ENCODE data around the gene PRSS27. TPM values are rescaled to one million over a fixed set of nuclear protein-coding genes. Genes with fewer than 3 reads are reported as not detected.
"Not testable (repeated sequence)": the region's sequence is repeated elsewhere in the genome, so short reads cannot be mapped to it uniquely, and the experiment has no call there.

PRSS27 gene
- total RNA-seq, 1 donor from 2014 or later: 0.11 TPM

GRCh38 chr16:2734844-2735515 is 15.0 kb upstream of the PRSS27 start:
- TF ChIP-seq CTCF (IDR thresholded peaks at IDR 0.05; ENCODE audit: borderline replicate concordance): no peak
- H3K27ac ChIP-seq (replicated peaks): no peak overlapping the region
- H3K27me3 ChIP-seq (ENCODE audit: low read depth): peaks cover 49% of the 10 kb centered on the region
- no peaks in the 10 kb centered on the region for H3K9me3 ChIP-seq (replicated peaks)
- no peak overlapping the region for H3K4me3 ChIP-seq
- no peaks in the 10 kb centered on the region for H3K36me3 ChIP-seq
- intact Hi-C loops (cut with micrococcal nuclease): no loop called here
- no peaks in the 10 kb centered on the region for H3K4me1 ChIP-seq
- no peak for DNase-seq

DNA sequence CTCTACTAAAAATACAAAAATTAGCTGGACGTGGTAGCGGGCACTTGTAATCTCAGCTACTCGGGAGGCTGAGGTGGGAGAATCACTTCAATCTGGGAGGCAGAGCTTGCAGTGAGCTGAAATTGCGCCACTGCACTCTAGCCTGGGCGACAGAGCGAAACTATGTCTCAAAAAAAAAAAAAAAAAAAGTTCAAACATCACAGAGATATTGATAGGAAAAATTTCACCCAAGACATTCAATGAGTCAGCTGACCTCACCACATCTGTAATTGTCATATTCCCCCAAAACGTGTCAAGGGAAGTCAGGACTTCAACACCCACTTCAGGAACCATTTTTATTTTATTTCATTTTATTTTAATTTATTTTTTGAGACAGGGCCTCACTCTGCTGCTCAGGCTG is 8.0 kb upstream of the PRSS27 start:
- no peak for DNase-seq
- Histone ChIP-seq H3K4me1 (no peaks in the 10 kb centered on the region), H3K9me3 (replicated peaks) (no peaks in the 10 kb centered on the region), H3K27me3 (ENCODE audit: low read depth) (peaks cover 15% of the 10 kb centered on the region), H3K36me3 (no peaks in the 10 kb centered on the region), H3K27ac (replicated peaks) (no peak overlapping the region), H3K4me3 (no peak overlapping the region)
- intact Hi-C loops (cut with micrococcal nuclease): no loop called here
- TF ChIP-seq CTCF (IDR thresholded peaks at IDR 0.05; ENCODE audit: borderline replicate concordance): no peak

DNA sequence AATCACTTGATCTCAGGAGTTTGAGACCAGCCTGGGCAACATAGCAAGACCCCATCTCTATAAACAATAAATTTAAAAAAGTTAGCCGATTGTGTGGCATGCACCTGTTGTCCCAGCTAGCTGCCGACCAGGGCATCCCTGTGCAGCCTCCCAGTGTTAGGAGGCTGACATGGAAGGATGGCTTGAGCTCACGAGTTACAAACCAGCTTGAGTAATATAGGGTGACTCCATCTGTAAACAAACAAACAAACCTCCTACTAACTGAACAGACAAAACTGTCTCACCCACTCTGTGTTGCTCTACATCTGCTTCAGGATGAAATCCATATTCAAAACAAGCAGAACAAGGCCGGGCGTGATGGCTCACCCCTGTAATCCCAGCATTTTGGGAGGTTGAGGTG is 6.9 kb upstream of the PRSS27 start:
- H3K9me3 ChIP-seq (replicated peaks): no peaks in the 10 kb centered on the region
- DNase-seq: no peak
- H3K27me3 ChIP-seq (ENCODE audit: low read depth): peaks cover 15% of the 10 kb centered on the region
- intact Hi-C loops (cut with micrococcal nuclease): no loop called here
- no peaks in the 10 kb centered on the region for H3K4me1 ChIP-seq
- no peak overlapping the region for H3K4me3 ChIP-seq
- no peaks in the 10 kb centered on the region for H3K36me3 ChIP-seq
- H3K27ac ChIP-seq (replicated peaks): no peak overlapping the region
- TF ChIP-seq CTCF (IDR thresholded peaks at IDR 0.05; ENCODE audit: borderline replicate concordance): no peak

DNA sequence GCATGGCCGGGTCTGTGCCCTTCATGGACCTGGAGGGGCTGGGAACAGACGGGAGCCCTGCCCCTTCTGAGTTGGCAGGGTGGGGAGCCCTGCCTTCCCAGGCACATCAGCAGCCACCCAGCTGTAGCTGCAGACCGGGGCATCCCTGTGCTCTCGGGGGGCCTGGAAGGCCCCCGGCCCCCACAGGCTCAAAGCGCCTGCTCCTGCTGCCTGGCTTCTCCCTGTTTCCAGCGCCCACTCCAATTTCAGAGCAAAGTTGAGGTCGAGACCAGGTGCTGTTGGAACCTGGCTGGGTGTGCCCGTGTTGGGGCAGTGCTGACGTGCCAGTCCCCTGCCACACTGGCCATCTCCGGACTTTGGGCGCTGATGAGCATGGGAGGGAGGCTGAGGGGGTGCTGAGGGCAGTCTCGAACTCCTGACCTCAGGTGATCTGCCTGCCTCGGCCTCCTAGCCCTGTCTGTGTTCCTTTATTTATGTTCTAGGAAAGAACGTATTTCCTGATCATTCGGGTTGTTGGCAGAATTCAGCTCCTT is 4.9 kb upstream of the PRSS27 start:
- H3K4me1 ChIP-seq: peaks cover 16% of the 10 kb centered on the region
- H3K4me3 ChIP-seq: no peak overlapping the region
- intact Hi-C loops (cut with micrococcal nuclease): no loop called here
- no peak for DNase-seq
- H3K36me3 ChIP-seq: no peaks in the 10 kb centered on the region
- no peak for TF ChIP-seq CTCF (IDR thresholded peaks at IDR 0.05; ENCODE audit: borderline replicate concordance)
- H3K9me3 ChIP-seq (replicated peaks): no peaks in the 10 kb centered on the region
- H3K27ac ChIP-seq (replicated peaks): no peak overlapping the region
- H3K27me3 ChIP-seq (ENCODE audit: low read depth): peaks cover 15% of the 10 kb centered on the region

- H3K36me3 ChIP-seq: no peaks in the 10 kb centered on the region
- intact Hi-C loops (cut with micrococcal nuclease): no loop called here
- TF ChIP-seq CTCF (IDR thresholded peaks at IDR 0.05; ENCODE audit: borderline replicate concordance): no peak
- no peak for DNase-seq
- H3K9me3 ChIP-seq (replicated peaks): no peaks in the 10 kb centered on the region
- peaks cover 23% of the 10 kb centered on the region for H3K4me1 ChIP-seq
- H3K4me3 ChIP-seq: no peak overlapping the region
- H3K27me3 ChIP-seq (ENCODE audit: low read depth): peaks cover 15% of the 10 kb centered on the region
- H3K27ac ChIP-seq (replicated peaks): no peak overlapping the region
Measured at GRCh38 chr16:2724088-2724676, 4.2 kb upstream of the PRSS27 start.

DNA sequence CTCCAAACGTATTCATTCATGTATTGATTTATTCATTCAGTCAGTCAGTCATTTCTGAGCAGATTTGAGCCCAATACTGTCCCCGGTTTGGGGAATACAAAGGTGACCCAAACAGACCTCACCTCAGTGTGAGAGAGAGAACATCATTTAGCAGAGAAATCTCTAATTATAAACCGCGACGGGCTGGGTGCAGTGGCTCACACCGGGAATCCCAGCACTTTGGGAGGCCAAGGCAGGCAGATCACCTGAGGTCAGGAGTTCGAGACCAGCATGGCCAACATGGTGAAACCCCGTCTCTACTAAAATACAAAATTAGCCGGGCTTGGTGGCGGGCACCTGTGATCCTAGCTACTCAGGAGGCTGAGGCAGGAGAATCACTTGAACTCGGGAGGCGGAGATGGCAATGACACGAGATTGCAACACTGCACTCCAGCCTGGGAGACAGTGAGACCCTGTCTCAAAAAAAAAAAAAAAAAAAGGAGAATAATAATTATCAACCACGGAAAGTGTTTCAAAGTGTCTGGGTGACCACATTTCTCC is 1.7 kb upstream of the PRSS27 start:
- intact Hi-C loops (cut with micrococcal nuclease): not testable (repeated sequence)

More for the DNA sequence above, 1.7 kb upstream of the PRSS27 start:
- Histone ChIP-seq H3K4me3 (peak overlapping the region; percentile 74), H3K27ac (replicated peaks) (peak overlapping the region; percentile 85), H3K27me3 (ENCODE audit: low read depth) (peaks cover 15% of the 10 kb centered on the region), H3K4me1 (peaks cover 29% of the 10 kb centered on the region)
- not testable (repeated sequence) for H3K36me3 ChIP-seq; DNase-seq; H3K9me3 ChIP-seq (replicated peaks)
